Hematopoietic multipotent progenitor cell treated with erythropoietin and hydrocortisone succinate and interleukin-3 and kit ligand, for 15 days (in vitro differentiated cells): Measurements from ENCODE around the gene MYOM1.
A peak's percentile ranks its signal among the peaks of the same experiment; 100 is the strongest.

Experiments used
- DNase-seq: peaks from one replicate; pipeline ENCODE4 v3.0.0-alpha.2; 2015; ENCODE audit warnings: low spot score

Gene MYOM1

GRCh38 chr18:3219631-3220335 lies at the start of gene MYOM1:
Gene MYOM1, minus strand, starts transcription at chr18:3219968. Its CDS starts 4,745 bp downstream, at chr18:3215223.
- DNase-seq, result no peak

DNA sequence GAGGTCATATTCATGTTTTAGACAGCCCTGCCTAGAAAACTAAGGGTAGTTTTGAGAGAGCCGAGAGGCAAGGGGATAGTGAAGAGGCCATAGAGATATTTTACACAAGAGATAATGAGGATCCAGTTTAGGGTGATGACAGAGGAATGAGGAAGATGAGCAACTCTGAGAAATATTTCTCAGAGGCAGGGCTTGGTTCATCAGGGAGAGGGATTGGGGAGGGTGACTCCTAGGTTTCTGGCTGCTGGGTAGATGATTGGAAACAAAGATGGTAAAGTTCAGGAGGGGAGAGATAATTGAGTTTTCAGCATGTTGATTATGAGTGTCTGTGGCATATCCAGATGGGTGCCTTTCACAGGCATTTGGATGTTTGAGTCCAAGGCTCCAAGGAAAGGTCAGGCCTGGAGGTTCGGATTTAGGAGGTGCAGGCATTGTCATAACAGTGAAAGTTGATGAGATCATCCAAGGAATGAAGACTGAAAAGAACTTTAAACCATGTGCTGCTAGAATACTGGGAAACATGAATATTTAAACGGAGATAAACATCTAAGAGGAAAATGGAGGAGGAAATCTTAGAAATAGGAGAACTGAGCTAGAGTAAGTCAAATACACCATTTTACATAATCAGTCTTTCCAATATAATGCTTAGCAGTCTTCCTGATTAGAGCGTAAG lies 49.6 kb upstream of the MYOM1 start:
- DNase-seq, result no peak

GRCh38 chr18:3268306-3268705 lies 48.5 kb upstream of the MYOM1 start:
- DNase-seq, result no peak

- no peak for DNase-seq
Observed at GRCh38 chr18:3266062-3266608, 46.4 kb upstream of the MYOM1 start.

DNA sequence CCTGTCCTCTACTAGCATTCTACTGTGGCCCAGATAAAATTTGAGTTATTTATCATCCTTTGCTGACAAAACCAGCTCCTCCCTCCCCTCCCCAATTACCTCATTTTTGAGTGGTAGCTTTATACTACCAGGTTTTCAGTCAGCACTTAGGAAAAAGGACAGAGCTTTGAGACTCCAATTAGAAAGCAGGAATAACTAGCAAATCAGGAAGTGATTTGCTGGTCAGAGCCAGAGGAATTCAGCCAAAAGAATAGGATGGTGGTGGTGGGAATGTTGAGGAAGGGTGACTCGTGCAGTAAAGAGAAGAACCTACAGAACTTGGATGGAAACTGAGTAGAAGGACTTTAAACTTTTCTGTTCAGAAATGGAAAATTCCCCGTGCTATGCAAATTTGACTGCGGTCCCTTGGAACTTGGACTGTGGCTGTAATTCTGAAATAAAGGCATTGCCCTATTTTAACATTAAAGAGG lies 45.8 kb upstream of the MYOM1 start:
- DNase-seq, result no peak

DNA sequence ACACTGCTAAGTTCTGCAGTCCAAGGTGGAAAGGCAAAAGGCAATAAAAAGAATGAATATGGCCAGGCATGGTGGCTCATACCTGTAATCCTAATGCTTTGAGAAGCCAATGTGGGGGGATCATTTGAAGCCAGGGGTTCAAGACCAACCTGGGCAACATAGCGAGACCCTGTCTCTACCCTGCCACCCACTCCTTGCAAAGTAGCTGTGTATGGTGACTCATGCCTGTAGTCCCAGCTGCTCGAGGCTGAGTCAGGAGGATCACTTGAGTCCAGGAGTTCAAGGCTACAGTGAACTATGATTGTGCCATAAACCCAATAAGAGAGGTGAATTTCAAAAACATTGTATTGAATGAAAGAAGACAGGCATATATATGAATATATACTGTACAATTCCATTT lies 44.6 kb upstream of the MYOM1 start:
- no peak for DNase-seq

DNA sequence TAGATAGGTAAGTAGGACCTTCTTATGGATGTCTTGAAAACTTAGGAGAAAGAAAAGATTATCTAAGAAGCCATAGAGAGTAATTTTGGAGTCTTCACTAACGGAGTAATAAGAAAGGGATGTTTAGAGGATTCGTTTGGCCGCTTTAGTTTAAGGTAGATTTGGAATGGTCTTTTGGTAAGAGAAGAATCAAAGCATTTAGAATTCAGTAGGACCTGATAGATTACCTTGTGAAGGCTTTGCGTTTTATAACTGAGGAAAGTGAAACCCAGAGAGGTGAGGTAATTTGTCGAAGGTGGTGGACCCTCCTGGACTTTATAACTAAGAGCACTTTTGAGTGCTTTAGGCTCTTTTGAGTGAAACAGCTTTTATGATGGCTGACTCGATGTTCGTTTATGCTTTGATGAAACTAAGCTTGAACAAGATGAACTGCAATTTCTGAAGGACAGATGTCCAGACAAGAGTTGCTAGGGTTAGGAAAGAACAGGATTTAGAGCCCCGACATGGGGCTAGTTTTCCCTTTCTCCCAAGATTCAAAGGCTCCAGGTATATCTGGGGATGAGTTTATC lies 43.4 kb upstream of the MYOM1 start:
- DNase-seq, result no peak

GRCh38 chr18:3262234-3263131 lies 42.7 kb upstream of the MYOM1 start:
- peak; percentile 34 for DNase-seq

GRCh38 chr18:3261373-3262233 lies 41.8 kb upstream of the MYOM1 start, which contains the start of gene MYL12B:
Gene MYL12B, plus strand, starts transcription at chr18:3262133. Its CDS starts 10,766 bp downstream, at chr18:3272899.
- DNase-seq, result peak; percentile 84

DNA sequence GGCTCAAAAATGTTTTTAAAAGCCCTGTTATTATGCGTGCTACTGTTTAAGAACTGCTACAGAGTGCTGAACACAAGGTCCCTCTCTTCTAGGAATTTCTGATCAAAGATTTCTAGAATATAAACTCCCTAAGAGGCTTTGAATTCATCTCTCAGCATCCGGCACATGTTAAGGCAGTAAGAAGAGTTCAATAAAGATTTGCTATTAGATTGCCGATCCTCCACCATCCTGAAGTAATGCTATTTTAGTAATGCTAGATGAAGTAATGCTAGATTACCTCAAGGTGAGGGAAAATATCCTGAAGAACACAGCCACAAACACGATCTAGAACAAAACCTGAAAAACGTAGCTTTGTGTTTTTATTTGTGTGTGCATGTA lies 41.2 kb upstream of the MYOM1 start:
- DNase-seq, result no peak

DNA sequence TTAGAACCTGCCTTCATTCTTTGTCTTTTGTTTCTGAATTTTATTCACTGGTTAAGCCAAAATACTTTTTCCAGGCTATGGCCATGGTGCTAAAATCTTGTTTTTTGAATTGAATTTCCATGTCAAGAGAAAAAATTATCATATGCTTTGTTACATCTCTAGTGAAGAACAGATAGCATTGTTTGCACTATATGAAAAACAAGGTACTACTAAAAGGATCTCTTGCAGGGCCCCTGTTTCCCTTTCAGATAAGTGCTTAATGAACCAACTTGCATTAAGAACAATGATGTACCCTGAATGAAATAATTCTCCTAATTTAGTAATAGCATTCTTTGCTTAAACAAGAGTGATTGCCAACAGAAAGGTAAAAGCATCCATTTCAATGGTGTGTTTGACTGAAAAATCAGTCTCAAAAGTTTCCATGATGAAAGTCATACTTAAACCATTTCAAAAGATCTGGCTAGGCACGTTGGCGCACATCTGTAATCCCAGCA lies 37.9 kb upstream of the MYOM1 start:
- no peak for DNase-seq

DNA sequence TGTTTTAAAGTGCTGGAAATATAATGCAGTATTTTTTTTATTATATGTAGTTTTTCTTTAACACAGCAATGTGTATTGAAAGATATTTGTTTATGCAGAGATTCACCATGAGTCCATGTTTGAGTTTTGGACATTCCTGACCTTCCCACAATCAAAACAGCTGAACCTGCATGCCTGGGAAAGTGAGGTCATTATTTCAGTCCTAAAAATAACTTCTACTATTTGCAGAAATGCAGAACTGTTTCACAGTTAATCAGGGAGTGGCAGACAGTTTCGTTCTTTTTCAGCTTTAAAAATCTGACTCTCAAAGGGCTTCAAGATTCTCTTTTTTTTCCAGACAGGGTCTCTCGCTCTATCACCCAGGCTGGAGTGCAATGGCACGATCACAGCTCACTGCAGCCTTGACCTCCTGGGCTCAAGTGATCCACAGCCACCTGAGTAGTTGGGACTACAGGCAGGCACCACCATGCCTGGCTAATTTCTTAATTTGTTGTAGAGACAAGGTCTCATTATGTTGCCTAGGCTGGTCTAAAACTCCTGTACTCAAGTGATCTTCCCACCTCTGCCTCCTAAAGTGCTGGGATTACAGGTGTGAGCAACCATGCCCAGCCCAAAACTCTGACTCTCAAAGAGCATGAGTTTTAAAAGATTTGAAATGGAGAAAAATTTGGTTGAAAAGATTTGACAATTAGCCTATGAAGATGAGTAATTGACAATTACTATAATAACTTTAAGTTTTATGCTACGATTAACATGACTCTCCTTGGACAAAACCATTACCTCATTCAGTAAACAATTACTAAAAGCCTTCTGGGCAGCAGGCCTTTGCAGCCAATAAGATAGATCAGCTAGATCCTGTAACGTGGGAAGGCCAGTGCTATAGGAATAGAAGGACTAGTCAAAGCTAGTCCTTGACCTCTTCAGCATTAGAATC lies 37.2 kb upstream of the MYOM1 start:
- DNase-seq, result no peak

- no peak for DNase-seq
Observed at GRCh38 chr18:3255611-3256165, 35.9 kb upstream of the MYOM1 start.

- DNase-seq, result no peak
Observed at GRCh38 chr18:3254725-3255124, 35.0 kb upstream of the MYOM1 start.

DNA sequence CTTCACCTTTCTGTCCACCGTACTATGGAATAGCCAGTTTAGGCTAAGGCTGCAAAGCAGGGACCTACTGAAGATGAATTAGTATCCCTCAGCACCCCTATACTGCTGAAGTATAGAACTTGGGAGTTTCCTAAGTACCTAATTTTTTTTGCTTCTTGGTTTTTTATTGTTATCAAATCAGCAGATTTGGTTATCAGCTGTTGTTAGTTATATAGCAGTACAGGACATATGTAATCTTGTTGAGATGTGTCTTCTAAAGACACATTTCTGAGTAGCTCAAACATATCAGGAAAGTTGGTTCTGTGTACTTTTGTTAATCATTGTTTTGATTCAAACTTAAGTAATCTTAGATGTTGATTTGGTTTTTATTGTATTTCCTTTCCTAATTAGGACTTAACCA lies 33.1 kb upstream of the MYOM1 start:
- DNase-seq, result no peak

DNA sequence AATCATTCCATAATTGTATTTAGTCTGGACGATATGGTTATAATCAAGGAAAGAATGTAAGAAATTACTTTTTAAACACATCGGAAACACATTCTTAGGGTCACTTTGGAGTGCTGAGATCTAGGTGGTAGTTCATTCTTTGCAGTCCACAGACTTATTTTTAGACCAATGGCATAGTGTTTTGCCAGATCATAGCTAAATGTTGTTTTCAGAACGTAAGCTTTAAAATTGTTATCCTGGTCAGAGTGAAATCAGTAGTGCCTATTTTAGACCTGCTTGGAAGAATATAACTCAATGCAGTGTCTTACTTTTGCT lies 32.2 kb upstream of the MYOM1 start:
- DNase-seq, result no peak

DNA sequence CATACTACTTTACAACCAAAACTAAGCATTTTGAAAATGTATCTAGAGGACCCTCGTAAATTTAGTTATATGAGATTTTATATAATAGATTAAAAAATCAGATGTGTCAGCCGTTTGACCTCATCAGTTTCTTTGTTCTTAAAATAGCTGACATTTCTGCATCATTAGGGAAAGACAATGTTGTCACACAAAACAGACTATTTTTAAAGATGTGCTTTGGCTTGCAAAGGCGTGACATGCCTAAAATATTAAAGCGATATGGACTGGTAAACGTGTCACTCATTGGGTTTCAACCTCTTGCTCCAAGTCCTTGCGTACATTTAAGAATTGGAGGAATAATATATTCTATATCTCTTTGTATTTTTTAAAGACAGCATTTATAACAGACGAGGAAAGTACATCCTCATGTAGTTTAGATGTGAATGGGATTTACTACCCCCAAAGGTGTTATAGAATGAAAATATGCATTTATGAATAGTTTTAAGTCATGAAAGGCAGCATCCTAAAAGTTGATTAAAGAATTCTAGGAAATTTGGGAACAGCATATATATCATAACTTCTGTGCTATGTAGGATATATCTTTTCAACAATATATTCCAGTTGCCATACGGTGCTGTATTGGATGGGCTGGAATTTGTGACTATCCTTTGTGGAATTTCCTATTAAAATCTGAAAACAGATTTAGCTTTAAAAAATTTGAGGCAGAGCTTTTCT lies 31.6 kb upstream of the MYOM1 start:
- DNase-seq, result no peak

GRCh38 chr18:3250237-3251107 lies 30.7 kb upstream of the MYOM1 start:
- peak; percentile 17 for DNase-seq
